GM10248 (cell line): ENCODE results near the gene NCEH1.

Experiments
- CTCF ChIA-PET: fragments of 300-600 bp; sonication (Branson Sonifier 250); formaldehyde crosslinking; extraction: SDS; loops from one replicate; lab custom pipeline; 2021; ENCODE audit warnings: antibody characterized with exemption; lab: Yijun Ruan, JAX
- POLR2A ChIA-PET: fragments of 350-650 bp; sonication (Branson Sonifier 250); formaldehyde crosslinking; extraction: SDS; loops from one replicate; lab custom pipeline; 2020; ENCODE audit warnings: antibody characterized with exemption; lab: Yijun Ruan, JAX
- DNase-seq: peaks from one replicate; pipeline ENCODE4 v3.0.0; 2012; ENCODE audit errors: extremely low spot score
- TF ChIP-seq, protein P1 (sequence below): IDR thresholded peaks from 2 replicates; pipeline ENCODE4 v1.5.1; 2012; ENCODE audit warnings: mild to moderate bottlenecking, low read depth; ENCODE audit errors: extremely low read depth, missing control alignments, control extremely low read depth

Gene NCEH1

GRCh38 chr3:172649987-172650386, 60.9 kb downstream of the NCEH1 start:
- ChIA-PET POLR2A (no interaction called here), CTCF (interaction anchor here (1.1 to 2.6 kb wide), 7 partner anchors 16 to 318 kb away, joined by 3 to 10 read pairs (median 5); no protein-coding TSS in a partner anchor)
- TF ChIP-seq, protein P1, sequence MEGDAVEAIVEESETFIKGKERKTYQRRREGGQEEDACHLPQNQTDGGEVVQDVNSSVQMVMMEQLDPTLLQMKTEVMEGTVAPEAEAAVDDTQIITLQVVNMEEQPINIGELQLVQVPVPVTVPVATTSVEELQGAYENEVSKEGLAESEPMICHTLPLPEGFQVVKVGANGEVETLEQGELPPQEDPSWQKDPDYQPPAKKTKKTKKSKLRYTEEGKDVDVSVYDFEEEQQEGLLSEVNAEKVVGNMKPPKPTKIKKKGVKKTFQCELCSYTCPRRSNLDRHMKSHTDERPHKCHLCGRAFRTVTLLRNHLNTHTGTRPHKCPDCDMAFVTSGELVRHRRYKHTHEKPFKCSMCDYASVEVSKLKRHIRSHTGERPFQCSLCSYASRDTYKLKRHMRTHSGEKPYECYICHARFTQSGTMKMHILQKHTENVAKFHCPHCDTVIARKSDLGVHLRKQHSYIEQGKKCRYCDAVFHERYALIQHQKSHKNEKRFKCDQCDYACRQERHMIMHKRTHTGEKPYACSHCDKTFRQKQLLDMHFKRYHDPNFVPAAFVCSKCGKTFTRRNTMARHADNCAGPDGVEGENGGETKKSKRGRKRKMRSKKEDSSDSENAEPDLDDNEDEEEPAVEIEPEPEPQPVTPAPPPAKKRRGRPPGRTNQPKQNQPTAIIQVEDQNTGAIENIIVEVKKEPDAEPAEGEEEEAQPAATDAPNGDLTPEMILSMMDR = no peak

DNA sequence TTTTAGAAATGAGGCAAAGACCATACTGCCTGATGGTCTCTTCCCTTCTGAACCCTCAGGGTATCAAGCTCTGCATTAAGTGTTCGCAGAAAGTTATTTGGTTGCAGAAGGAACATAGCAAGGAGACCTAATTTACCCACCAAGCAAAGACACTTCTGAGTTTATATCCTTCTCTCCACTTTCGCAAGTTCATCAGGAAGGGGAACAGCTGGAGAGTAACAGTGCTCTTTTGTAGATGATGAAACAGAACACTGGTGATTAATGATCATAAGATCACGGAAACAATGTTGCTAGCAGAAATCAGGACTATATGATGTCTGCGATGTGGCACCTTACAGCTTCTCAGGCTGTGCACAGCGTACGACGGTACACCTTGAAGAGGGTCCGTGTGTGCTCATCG, 62.1 kb downstream of the NCEH1 start:
- CTCF ChIA-PET = interaction anchor here (0.9 to 2.6 kb wide), 7 partner anchors 10 to 316 kb away, joined by 3 to 10 read pairs (median 5); no protein-coding TSS in a partner anchor
- TF ChIP-seq, protein P1 = no peak
- POLR2A ChIA-PET = no interaction called here
- no peak for DNase-seq

More at GRCh38 chr3:172649987-172650386, 60.9 kb downstream of the NCEH1 start:
- no peak for DNase-seq

DNA sequence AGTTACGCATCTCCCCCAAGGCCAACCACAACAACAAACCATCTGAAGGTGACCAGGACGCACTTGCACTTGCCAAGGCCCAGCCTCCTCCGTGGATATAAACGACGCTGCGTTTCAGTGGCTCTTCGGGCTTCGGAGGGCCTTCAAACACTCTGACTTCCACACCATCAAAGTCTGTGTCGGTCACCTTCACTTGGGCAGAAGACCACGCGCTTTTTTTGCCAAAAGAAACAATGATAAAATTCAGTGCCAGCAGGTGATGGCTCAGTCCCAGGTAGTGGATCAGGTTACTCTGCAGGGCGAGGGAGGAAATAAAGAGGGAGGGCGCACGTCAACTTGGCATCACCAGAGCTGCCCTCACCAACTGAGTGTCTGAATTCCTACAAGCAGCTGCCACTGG, 63.0 kb downstream of the NCEH1 start:
- ChIA-PET CTCF (interaction anchor here (1.4 kb wide), 1 partner anchor 25 kb away, joined by 5 read pairs; no protein-coding TSS in a partner anchor), POLR2A (no interaction called here)
- TF ChIP-seq, protein P1 = no peak
- no peak for DNase-seq

GRCh38 chr3:172647080-172647479, 63.8 kb downstream of the NCEH1 start:
- ChIA-PET CTCF (interaction anchor here (0.9 to 3.4 kb wide), 5 partner anchors 12 to 97 kb away, joined by 3 to 9 read pairs (median 5); no protein-coding TSS in a partner anchor), POLR2A (no interaction called here)
- TF ChIP-seq, protein P1 = no peak
- DNase-seq = no peak

- TF ChIP-seq, protein P1 = no peak
- ChIA-PET CTCF (interaction anchor here (0.9 to 3.4 kb wide), 7 partner anchors 12 to 97 kb away, joined by 3 to 9 read pairs (median 5); no protein-coding TSS in a partner anchor), POLR2A (no interaction called here)
- DNase-seq = no peak
These were observed 64.3 kb downstream of the NCEH1 start for GRCh38 chr3:172646439-172647015.

DNA sequence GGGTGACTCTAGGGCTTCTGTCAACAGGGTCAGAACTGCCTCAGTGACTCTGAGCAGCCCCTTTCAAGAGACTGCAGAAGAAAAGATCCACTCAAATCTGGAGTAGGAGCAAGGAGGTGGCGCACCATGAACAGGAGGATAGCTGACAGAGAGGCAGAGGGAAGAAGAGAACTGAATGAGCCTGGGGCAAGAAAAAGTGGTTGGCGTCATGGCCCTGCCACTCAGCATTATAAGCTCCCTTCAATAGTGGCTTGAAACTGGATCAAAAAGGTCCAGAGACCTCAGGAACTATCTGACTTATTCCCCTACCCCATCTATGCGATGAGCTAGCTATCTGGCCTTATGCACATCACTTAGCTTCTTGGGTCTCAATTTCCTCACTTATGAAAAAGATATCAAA, 66.6 kb downstream of the NCEH1 start:
- POLR2A ChIA-PET = no interaction called here
- TF ChIP-seq, protein P1 = no peak
- CTCF ChIA-PET = interaction anchor here (0.9 to 3.4 kb wide), 6 partner anchors 10 to 312 kb away, joined by 3 to 9 read pairs (median 6); no protein-coding TSS in a partner anchor
- DNase-seq = no peak
